Measurements from ENCODE around the gene HOXA9.

The HOXA9 gene

DNA sequence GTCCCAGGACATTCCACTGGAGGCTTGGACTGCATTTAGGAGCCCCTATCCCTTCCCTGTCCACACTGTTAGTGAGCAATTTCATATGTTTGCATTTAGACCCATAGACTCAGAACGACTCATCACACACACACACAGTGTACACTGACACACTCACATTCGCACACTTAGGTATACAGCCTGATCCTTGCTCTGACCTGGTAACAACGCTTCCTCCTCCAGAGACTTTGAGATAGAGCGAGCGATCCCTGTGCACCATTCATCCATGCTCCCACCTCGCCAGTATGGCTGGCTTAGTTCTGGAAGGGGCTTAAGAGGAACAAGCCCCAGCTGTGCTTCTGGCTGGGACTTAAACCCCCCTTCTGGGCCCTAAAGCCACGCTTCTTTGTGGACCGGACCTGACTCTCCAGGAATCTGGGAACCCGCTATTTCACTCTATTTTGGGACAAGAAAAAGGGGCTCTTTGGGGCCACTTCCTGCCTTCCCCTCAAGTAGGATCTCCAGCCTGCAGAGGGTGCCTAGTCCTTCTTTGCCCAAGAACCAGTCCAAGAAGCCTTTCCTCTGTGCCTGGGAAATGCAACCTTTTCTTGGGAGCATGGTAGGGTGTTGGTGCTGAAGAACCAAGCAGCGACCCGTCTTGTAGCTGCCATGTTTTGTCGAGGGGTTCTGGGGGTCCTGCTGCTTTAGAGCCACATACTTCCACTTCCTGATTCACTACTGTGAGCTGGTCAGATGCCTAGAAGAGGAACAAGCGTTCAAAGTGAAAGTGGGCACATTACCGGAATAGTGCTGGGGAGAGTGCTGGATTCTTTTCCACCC, 35.6 kb upstream of the HOXA9 start:
- DNase-seq (ENCODE audit: low read depth in 2 of 2): no peak

DNA sequence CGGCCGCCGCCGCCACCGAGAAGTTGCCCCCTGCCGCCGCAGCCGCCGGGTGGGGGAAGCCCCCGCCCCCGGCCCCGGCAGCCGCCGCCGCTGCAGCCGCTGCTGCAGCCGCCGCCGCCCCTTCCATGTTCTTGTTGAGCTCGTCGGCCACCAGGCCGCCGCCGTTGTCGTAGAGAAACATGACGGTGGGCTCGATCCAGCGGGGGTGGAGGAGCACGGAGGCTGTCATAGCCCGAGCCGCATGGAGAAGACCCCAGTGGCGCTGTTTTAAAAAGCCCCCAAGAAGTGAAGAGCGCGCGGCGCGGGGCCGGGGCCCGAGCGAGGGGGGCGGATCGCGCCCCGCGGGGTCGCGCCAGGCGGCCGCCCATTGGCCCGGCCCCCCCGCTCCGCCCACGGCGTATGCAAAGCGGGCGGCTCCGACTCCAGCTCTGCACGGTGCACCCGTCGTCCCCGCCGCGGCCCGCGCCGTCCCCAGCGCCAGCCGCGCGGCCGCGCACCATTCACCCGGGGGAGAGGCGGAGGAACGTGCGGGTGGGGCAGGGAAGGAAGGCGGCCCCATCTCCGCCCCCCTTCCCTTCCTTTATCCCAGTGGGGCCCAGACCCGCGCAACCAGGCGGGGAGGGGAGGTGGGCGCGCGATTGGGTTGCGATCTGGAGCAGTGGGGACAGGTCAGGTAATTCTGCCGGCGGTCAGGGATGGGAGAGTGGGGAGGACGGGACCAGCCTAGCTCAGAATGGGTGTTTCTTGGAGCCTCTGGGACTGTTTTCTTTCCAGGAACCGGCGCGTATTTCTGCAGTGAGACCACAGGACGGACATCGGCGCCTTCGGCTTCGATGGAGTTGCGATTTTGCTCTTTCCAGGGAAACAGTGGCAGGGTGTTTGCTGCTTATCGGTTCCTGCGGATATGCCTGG, 34.8 kb upstream of the HOXA9 start, which contains the start of gene HOXA13:
TSS of gene HOXA13 (minus strand) at position 243 of the 912 bp plus-strand sequence. CDS start at position 229, 14 bp downstream.
- DNase-seq (ENCODE audit: low read depth in 2 of 2): no peak

DNA sequence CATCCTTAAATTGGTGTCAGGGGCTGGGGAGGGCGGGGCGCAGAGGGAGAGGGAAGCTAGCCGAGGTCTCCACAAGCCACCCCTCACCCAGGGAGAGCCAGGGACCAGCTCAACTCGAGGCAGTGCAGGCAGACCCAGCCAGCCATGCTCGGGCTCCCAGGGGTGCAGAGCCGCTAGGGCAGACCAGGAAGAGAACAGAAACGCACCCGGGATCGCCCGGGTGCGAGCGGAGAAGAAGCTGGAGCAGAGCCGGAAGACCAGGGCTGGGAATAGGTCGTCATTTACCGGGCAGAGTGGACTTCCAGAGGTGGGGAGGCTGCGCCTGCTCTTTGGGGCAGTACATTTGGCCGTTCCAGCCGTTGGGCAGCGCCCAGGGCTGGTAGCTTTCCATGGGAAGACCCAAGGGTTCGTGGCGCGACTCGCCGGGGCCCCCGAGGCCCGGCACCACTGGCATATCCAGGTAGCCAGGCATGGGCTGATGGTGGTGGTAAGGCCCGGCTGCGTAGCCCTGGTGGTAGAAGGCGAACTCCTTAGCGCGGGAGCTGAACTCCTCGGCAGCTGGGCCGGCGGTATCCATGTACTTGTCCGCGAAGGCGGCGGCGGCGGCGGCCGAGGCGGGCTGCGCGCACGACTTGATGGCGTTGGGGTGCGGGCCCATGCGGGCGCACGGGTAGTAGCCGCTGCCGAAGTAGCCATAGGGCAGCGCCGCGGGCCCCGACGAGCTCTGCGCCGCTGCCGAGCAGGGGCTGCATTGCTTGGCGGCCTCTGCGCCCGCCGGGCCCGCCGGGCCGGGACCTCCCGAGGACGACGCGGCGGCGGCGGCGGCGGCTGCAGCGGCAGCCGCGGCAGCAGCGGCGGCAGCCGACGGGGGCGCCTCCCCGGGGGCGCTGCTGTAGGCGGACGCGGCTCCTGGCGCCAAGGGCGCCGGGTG, 33.8 kb upstream of the HOXA9 start:
- DNase-seq (ENCODE audit: low read depth in 2 of 2): no peak

DNA sequence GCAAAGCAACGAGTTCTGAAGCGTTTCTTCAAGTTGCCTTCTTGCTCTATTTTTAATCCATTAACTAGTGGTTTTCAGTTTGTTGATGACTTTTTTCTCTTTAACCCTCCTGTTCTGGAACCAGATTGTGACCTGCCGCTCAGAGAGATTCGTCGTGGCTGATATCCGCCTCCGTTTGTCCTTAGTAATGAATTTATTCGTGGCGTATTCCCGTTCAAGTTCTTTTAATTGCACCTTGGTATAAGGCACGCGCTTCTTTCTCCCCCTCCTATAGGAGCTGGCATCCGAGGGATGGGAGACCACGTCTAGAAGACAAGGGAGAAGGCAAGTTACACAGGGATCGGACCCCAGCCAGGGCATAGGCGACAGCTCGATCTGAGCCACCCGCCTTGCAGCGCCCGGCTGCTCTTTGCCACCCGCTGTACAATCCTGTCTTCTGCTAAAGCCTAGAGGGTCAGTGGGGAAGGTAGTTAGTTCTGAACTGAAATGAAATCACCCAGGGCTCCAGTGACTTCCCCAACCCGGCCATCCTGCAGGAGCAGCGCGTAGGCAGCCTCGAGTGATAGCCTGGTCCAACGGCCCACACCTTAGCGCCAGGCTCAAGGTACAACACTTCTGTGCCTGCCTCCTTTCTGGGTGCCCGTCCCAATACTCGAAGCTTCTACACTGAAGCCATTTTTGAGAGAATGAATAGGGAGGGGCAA, 33.0 kb upstream of the HOXA9 start:
- no peak for DNase-seq (ENCODE audit: low read depth in 2 of 2)

DNA sequence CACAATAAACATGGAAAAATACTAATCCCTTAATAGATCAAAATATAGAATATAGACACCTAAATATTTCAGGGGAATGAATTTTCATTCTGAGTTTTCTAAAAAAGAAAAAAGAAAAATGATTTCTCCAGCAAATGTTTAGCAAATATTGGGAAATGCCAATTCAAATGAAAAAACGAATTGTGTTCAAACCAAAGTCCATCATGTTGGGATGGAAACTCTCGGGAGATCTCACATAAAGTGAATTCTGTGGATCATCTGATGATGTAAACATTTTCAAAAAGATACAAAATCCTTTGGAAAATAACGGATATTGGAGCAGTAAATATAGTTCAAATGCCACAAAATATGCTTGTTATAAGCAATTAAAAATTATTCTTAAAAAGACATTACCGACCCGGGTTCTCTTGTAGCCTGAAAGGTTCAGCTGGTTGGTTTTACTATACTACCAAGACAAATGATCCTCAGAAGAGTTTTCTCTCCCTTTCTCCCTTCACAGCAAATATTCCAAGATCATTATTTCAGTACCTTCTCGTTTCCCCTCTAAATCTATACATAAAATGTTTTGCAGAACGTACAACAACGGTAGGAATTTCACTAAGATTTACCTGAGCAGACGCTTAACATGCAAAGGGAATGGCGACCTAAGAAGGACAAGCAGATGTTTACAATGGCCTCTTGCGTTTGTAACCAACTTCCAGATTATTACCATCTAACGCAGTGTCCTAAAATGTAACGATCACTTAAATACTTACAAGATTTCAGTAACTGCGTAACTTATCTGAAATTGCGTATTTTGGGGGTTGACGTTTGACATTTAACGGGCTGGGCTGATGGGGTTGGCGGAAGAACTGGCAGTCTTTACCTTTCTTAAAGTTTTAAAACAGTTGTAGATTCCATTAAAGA, 32.1 kb upstream of the HOXA9 start:
- no peak for DNase-seq (ENCODE audit: low read depth in 2 of 2)

DNA sequence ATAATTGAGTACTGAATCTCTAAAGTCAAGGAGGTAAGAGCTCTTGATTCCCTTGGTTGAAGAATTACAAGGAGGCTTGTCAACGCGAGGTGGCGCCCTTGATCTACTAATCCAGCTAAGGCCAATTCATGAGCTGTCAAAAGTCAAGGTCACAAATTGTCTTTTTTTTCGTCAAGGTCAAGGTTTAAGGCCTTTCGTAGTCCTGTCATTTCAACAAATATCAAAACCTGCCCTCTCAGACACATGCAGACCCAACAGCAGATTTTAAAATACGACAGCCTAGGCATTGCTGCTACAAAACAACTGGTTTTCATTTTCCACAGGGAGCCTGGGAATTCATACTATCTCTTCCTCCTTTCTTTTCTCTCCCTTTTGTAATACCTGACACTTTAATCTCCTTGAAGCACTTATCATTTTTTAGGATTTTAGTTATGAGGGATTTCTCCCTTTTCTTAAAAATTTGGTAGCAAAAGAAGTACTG, 31.0 kb upstream of the HOXA9 start:
- peak; percentile 66 to 71 for DNase-seq (ENCODE audit: low read depth in 2 of 2)

DNA sequence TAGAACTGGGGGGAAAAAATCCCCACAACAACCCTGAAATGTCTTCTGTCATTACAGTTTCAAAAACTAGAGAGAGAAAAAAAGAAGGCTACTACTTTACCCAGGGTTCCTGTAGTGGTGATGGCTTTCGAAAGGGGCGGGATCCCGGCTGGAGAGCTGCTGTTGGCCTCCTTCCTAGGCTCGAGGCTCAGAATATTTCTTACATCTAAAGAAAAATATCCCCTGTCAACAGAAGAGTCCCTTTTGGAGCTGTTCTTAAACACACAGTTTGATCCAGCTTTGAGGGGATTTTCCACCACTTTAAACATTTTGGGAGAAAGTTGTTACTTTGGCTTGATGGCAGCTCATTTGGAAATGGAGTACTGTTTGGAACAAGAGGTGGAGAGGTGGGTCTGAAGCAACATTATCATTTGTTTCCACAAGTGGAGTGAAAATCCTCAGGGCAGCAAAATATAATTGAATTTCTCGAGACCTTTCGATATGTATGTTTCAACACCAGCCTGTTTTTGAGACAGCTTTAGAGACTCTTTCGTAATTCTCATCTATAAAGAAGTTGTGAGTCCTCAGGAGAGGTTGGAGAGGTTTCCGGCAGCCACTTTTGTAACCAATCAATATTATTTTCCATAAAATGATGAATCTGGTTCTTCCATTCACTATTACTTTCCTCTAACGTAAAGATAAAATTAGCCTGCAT, 29.5 kb upstream of the HOXA9 start:
- no peak for DNase-seq (ENCODE audit: low read depth in 2 of 2)

DNA sequence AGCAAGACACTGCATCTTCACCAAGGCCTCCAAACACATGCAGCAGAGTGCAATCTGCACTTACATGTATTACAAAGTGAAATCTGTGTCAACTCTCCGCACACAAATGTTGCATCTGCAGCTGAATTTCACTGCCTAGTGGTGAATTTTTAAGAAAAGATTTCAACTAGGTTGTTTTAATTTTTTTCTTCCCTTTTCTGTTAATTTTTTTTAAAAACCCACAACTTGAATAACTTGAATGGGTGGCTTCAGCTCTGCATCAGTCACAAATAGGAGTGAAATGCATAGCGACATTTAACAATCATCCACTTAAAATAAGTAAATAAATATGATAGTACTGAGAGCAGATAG, 28.6 kb upstream of the HOXA9 start:
- DNase-seq (ENCODE audit: low read depth in 2 of 2): no peak

DNA sequence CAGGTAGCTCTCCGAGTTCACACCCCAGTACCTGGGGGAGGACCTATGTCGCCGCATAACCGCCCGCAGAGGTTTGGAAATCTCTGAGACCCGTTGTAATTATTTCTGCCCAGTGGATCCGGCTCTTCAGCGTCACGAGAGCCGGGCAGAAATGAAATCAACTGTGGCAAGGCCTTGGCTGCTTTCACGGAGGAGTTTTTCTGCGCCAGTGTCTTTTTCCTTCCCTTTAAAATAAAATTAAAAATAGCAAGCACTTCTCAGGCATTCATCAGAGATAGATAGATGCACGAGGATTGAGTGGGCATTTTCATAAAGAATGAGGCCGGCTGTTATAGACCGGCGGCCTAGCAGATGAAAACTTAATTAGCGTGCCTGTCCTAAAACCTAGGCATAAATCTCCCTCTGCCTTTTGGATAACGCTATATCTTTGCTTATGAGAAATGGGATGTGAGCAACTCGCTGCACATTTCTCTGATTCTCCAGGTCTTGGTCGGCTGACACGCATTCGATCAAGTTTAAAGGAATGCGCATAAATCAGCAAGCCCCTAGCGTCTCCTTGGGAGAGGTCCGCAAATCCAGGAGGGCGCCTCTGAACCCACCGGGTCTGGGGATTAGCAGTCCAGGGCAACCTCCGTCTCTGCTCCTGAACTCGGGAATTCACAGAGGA, 28.1 kb upstream of the HOXA9 start:
- no peak for DNase-seq (ENCODE audit: low read depth in 2 of 2)

DNA sequence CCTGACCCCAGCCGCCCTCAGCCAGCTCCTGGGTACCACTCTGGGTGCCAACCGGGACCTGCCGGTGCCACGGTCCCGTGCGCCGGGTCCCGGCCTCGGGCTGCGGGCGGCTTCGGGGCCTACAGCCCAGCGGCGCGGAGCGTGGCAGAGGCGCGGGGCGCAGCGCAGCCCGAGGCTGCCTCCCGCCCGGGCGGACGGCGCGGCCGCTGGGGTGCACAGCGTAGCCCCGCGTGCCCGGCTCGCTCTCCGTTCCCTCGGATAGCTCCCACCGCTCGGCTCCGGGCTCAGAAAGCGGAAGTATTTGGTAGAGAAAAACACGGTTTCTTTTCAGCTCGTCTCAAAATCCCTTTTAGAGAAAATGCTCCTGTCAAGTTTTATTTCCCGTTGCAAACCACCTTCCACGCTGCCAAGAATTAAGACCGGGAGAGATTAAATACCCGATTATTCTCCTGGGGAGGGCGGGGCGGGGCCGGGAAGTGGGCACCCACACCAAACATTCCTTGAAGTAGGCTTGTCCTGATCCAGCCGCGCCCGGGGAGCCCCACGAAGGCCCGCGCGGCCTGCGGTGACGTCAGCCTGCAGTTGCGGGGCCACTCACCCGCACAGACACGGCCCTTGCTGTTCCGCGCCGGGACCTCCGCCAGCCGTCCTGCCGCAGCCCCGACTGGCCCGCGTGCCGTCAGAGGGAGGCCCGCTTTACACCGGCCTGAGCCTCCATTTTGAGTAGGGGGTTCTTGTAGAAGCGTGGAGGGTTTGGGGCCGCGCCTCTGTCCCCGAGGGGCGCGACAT, 27.4 kb upstream of the HOXA9 start:
- DNase-seq (ENCODE audit: low read depth in 2 of 2): no peak

DNA sequence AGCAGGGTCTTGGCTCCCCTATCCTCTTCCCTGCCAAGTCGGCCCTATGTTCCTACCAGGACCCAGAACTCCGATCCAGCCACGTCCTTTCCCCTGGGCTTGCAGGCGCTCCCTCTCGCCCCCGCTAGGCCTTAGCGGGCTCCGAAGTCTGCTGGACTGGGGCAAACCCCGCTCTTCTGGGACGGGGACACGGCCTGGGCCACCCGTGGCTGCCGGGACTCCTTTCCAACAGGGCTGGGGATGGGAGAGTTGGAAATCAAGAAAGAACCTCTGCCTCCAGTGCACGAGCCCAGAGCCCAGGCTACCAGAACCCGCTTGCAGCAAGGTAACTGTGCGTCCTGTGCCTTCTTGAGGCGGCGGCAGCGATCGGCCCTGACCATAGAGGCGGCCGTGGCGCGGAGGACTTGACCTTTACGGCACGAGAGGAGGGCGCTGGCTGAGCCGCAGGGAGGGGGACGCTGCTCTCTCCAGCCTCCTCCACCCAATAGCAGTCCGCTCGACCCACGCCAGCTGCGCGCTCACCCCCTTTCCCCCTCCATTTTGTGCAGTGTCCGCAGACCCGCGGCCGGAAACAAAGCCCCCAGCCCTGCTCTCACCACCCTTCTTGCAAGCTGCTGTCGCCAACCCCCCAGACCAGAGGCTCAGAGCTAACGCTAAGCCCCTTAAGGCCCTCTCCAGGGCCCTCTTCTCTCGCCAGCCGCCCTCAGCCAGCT, 26.7 kb upstream of the HOXA9 start:
- DNase-seq (ENCODE audit: low read depth in 2 of 2): no peak

DNA sequence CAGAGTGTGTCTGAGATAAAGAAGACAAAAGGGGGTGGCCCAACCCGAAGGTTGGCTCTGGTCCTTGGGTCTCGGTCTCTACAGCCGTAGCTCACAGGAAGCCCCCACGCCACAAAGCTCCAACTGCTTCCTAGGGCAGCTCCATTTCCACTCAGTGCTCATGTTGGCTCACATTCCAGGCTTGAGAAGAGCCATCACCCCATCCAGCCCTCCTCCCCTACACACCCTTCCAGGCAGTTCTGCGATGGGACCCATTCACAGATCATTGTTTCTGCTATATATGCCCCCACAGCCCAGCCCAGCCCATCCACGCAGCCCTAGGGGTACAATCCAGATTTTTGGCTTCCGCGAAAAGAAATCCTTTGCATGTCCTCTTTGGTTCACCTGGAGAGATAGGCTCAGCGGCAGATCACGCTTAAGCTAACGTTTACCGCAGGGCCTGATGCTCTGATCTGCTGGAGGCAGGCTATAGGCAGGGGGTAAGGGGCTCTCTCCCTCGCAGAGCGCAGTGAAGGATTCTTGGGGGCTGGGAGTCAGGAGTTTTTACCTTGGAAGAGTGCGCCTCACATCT, 25.9 kb upstream of the HOXA9 start:
- no peak for DNase-seq (ENCODE audit: low read depth in 2 of 2)

DNA sequence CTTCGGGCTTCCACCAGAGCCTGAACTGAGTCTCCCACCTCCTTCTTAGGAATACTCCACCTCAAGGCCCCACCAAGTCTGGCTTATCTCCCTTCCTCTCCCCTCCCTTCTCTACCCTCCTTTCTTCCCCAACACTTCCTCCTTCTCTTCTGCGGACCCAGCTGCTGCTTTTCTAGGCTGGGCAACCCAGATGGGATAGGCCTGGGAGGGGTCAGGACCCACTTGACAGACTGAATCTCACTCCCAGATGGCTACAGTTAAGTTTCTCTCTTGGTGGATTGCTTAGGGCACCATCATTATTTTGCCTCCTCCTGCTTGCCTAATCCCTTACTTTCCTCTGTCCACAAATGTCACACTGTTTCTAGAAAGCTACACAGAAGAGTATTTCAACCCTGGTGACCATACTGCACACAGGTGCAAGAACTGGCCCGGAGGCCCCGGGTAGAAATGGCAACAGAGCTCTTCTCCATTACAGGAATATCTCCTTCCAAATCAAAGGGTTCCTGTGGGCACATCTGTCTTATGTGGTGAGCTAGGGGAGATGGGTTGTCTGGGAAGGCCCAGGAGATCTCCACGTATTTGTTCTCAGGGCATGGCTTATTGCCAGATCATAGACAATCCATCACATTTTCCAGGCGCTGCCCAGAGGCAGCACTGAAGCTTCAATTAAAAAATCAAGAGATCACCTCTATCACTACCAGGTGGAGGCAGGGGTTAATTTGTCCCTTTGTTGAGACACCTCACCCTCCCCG, 24.8 kb upstream of the HOXA9 start:
- no peak for DNase-seq (ENCODE audit: low read depth in 2 of 2)

DNA sequence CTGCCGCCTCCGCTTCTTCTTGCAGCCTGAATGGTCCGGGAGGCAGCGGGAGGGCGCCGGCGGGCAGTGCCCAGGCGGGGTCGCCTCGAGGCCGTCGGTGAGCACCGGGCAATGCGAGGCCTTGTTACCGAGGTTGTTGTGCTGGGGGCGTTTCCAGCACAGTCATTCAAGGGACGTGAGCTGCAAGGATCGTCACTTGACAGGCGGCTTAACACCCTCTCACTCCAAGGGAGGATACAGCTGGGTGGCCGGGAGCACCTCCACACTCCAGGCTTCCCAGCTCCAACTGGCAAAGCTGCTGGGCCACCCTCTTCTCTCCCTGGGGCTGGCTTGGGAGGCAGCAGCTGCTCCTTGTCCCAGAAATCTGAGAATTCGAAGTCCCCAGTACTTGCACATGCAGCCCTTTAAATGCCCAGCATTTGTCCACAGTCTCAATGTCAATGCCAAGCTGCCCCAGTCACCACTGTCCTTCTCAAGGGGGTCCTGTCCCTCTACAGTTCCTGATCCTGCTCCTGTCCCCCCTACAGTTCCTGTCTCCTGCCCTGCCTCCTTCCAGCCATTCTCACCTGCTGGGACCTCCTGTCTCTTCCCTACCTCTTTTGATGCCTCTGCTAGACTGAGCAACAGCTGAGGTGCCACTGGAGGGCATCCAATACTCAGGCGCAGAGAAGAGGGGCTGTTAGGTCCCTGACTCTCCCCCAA, 24.1 kb upstream of the HOXA9 start:
- no peak for DNase-seq (ENCODE audit: low read depth in 2 of 2)

Measured in activated CD8-positive, alpha-beta memory T cell treated with anti-CD3 and anti-CD28 coated beads for 4 hours (primary cell).